HS-27A (cell line): Measurements from ENCODE around the gene ESRP2.
A peak's percentile ranks its signal among the peaks of the same experiment; 100 is the strongest.

Experiments
- DNase-seq: peaks from one replicate; pipeline ENCODE4 v3.0.0-alpha.2; 2012; ENCODE audit warnings: low read depth, missing footprints

The ESRP2 gene

DNA sequence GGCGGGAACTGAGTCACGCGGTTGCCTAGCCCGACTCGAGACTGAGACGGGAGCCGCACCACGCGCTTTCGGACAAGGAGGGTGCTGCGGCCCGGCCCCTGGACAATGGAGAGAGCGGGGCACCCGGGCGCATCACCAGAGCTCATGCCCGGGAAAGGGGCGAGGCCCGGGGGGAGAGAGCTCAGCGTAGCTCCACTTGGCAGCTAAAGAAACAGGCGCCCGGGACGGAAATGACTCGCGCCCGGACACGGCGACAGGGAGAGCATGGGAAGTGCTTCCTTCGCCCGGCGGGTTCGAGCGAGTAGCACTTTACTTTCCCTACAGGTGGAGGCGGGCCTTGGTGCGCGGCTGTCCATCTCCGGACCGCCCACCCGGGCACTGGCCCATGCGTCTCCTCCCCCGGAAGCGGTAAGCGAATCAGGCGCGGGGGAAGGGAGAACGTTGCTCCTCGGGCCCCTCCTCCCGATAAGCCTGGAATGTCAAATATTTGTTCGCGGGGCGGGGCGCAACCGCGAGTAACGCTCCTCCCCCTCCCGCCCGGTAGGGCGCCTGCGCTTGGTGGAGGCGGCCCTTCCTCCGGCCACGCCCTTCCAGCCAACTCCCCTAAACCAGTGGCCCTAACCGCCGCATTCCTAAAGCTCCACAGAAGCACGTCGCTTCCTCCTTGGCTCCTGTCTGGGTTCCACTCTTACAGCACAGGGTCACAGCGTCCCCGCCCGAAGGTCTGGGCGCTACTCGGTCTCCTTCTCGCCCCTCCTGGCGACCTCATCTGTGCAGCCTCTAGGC lies 1.5 kb upstream of the ESRP2 start:
- DNase-seq: peak; percentile 97

DNA sequence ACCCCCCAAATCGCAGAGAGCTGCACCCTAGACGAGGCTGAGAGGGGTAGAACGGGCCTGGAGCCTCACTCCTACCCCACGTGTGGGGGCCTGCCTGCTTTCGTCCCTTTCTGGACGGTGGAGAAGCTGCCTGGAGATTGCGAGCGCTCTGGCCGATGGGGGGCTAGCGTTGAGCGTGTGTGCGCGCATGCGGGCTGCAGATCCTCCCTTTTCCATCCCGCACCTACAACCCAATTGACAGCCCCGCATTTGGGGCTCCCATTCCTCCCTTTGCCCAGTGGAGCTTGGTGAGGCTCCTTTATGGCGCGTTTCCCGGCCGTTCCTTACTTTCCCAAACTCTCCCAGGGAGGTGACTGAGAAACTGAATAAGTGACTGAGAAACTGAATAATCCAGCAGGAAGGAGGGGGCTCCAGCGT lies 907 bp upstream of the ESRP2 start:
- DNase-seq: no peak

- DNase-seq: no peak
These were observed 354 bp upstream of the ESRP2 start for GRCh38 chr16:68236137-68236825.

DNA sequence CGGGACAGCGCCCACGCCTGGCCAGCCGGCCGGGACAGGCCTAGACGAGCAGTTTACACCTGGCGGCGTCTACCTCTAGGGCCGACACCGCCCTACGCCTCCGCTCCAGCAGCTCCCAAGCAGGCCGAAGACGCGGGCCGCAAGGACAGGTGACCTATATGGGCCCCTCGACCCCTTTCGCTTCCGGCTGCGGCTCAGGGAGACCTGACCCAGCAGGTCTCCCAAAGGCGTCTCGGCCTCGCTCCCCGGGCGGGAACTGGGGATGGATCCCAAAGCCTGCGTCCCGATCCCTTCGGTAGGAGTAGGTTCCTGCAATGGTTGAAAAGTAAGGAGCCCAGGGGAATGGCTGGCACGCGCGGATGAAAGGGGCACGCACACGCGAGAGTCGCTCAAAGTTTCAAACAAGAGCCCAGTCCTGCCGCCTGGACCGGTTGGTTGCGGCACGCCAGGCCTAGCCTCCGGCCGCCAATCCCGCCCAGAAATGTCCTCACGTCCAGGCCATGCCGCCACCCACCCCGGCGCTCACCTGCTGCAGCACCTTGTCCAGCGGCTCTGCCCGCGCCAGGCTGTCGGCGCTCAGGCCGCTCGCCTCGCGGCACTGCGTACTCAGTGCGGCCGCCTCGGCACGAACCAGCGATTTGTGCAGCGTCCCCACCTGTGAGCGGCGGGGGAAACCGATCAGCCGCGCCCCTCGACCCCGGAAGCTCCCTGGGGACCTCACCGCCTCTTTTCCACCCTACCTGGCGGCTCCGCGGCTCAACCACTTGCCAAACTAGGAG lies 630 bp downstream of the ESRP2 start:
- no peak for DNase-seq

DNA sequence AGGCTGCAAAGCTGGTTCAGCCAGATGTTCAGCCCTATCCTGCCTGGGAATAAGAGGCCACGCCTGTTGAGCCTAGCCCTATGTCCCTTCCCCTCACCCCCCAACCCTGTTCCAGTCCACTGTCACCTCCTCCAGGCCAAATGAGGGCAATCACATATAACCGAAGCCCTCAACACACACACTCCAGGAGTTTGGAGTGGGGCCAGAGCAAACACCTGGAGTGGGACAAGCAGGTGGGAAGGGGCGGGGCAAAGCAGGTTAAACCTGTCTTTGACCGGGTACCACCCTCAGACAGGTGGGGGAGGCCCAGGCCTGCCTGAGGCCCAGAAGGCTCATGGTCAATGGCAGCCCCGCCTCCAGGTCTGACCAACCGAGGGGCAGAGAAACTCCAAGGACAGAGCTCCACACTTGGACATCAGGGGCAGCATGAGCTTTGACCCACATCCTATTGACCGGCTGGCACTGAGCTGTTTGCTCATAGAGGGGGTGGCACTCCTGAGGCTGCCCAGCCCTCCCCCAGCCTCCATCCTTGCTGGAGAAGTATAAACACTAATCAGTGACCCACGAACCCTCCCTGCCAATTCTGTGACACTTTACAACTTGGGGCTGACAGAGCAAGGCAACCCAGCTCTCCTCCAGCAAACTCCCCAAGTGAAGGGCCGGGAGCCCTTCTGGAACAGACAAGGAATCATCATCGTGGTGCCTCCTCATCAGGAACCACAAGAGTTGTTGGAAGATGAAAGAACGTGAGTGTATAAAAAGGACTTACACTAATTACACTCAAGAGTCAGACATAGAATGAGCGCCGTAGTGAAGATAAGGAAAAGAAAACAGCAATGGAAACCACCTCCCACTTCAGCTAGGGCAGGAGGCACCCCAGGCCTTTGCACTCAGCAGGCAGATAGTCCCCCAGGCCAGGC lies 1.5 kb downstream of the ESRP2 start:
- no peak for DNase-seq

DNA sequence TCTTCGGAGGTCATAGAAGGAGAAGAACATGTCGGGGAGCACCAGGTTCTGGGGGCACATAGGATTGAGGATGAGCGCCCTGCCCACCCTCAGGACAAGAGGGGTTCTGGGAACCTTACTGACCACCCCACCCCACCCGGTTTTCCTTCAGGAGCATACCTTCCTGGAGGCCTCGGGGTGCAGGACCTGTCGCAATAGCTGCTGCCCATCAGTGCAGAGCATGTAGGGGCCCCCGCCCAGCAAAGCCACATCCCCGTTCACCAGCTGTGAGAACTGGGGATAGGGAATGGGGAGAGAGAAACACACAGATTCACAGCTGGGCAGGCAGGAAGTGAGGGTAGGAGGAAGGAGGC lies 2.1 kb downstream of the ESRP2 start:
- no peak for DNase-seq

DNA sequence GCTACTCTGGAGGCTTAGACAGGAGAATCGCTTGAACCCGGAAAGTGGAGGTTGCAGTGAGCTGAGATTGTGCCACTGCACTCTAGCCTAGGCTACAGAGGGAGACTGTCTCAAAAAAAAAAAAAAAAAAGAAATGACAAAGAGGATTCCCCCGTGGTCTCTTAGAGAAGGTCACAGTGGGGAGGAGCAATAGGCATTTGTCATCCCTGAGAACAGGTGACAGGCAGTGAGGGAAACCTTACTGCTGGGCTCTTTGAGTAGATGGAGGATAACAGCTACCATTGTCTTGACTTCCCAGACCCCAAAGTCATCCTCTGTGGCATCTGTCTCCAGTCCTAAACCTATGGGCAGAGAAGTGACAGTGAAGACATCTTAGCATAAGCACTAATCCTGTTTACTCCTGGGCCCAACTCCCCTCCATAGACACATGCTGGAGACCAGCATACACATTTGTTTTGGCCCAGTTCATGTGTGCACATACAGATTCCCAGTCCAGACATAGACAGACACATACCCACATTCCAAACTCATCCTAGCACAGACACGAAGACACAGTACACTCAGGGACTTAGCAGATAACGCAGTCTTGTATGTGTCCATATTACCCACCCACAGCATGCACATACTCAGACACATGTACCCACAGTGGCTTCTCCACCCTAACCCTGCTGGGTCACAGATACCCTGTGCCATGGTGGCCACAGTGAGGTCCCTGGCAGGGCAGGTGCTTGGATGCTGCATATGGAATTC lies 2.7 kb downstream of the ESRP2 start:
- DNase-seq: no peak

DNA sequence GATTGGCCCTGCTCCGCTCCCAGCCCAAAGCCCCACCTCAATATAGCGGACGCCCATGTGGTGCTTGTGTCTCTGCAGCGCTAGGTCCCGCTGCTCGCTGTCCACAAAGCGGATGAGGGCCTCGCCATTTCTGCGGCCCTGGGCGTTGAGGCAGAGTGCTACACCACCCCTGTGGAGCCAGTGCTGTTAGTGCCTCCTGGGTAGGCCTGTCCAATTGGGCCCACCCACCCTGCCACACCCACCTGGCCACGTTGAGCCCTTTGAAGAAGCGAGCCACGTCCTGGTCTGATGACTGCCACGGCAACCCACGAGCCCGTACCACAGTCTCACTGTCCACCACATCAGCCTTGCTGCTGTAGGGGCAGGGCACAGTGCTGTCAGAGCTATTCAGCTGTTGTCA lies 3.6 kb downstream of the ESRP2 start:
- no peak for DNase-seq

DNA sequence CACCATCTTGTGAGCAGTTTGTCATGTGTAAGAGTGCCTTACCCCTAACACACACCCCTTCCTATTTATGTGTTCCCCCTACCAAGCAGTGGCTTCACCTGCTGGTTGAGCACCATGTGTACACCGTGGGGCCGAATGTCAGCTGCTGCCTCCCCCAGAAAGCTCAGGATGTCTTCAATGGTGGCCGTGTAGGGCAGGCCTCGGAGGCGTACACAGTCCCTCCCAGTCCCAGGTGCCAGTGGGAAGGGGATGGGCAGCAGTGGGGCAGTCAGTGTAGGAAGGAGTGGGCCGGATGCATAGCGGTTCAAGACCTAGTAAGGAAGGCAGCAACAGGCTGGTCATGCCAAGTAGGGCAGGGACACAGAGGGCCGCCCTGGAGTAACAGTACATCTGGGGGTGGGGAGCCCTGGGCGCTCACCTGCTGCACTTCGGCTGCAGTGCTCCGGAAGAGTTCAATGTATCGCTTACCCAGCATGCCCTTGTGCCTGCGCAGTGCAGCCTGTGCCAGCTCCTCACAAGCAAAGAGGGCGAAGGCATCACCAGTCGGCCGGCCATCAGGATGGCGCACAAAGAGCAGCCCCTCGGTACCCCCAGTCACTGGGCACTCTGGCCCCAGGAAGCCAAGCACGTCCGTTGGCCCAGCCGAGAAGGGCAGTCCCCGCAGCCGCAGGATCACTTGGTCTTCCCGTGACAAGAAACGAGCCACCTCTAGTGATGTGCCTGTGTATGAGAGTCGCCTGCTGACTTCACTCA lies 4.4 kb downstream of the ESRP2 start:
- DNase-seq: no peak

- no peak for DNase-seq
These were observed 5.0 kb downstream of the ESRP2 start for GRCh38 chr16:68230956-68231355.

- DNase-seq: no peak
These were observed 5.8 kb downstream of the ESRP2 start for GRCh38 chr16:68230176-68230571.

DNA sequence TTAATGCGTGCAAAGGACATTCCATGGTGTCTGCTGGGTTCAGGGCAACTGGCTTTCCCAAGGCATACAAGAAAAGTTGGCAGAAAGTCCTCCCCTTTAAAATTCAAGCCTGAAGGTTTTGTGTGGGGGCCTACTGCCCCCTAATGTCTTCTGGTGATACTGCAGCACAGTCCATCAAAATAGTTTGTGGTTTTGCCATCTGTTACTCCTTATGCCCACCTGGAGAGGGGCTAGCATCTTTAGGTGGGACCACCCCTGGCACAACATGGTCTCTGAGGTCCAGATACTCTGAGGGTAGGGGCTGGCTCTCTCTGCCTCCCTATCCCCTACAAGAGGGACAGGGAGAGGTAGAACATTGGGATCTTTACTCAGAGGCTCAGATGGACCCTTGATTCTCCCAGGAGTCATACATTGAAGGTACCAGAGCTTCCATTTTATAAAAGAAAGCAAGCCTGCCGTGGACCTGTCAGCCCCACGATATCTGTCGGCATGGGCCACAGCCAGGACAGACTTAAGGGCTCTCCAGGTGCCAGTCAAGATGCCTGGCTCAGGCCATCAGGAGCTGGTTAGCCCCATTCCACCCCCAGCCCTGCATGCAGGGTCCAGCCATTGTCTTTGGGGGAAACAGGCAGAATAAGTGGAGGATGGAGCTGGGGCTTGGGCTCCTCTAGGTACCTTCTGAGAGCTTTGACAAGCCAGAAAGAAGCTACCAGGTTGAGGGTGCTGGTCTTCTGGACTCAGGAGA lies 6.3 kb downstream of the ESRP2 start:
- DNase-seq: peak; percentile 31

DNA sequence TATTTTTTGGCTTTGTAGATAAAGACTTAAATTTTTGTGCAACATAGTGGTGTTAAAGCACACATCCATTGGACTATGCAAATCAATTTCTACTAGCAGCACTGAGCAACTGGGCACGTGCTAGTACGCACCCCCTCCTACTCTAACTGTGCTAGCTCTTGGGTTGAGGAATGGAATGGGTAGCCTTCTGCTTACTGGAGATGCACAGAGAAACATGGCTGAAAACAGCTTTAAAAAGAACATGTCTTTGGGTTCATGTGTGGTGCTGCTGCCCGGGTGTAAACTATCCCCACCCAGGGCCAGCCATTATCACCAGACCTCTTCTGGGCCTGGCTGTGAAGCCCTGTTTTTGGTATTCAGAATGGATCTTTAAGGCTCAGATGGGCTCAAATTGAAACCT lies 7.3 kb downstream of the ESRP2 start:
- DNase-seq: no peak

DNA sequence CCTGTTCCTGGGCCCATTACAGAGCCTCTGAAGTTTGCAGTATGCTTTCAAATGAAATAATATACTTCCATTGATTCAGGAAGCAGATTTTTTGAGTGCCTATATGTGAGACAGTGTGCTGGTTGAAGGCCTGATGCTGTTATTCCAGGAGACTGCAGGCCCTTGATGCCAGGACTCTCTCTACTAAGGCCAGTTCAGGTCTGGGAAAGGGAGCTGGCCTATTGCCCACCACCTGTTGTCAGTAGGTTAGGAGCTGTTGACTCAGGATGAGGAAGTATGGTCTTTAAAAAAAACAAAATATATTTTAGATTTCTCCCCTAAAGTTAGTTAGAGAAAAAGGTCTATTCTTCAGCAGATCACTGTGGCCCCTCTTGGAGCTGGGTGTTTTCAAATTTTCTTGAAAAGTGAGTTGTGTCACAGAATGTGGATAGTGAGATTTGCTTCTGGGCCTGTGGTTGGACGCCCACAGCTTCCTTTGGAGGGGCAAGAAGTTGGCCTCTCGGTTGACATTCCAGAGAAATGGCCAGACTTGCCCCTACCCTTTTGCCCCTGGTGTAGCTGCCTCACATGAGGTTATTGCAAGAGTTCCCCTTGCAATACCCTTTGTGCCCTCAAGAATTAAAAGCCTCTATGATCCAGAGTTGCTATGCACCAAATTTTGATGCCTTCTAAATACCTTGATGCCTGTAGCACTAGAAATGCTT lies 7.9 kb downstream of the ESRP2 start:
- no peak for DNase-seq

DNA sequence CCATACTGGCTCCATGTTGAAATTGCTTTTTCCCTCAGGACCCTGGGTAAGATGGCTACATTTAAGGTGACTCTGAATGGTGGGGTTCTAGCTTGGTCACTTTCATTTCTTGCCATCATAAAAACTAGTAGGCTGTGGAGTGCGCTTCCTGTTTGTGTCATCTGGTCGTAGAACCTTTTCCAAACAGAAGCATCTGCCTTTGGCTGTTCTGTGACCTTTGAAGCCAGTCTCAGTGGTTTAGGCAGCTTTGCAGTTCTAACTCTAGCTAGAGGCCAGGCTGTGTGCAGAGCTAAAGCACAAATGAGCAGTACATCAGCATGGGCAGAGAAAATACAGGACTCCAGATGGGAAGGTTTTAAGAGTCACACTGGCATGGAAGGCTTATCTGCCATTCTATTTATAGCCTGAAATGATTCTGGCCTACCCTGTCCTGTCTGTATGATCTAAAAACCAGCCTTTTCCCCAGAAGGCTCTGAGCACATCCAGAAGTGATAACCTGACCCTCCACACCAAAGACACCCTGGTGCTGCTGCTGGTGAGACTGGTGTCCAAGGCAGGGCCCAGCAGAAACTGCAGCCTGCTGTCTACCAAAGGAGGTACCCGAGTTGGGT lies 8.6 kb downstream of the ESRP2 start:
- DNase-seq: no peak

DNA sequence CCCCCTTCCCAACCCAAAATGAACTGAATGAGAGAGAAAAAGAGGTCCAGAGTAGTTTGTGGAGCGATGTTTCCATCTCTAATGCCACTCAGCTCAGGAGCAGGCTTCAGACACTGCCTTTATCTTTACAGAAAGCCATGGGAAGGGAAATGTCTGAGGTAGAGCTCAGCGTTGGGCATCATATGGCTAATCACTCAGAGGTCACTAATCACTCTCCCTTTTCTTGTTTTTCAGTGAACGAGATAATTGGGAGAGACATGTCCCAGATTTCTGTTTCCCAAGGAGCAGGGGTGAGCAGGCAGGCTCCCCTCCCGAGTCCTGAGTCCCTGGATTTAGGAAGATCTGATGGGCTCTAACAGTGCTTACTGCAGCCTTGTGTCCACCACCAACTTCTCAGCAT lies 9.8 kb downstream of the ESRP2 start:
- no peak for DNase-seq

GRCh38 chr16:68223072-68223471 lies 12.9 kb downstream of the ESRP2 start:
- no peak for DNase-seq

DNA sequence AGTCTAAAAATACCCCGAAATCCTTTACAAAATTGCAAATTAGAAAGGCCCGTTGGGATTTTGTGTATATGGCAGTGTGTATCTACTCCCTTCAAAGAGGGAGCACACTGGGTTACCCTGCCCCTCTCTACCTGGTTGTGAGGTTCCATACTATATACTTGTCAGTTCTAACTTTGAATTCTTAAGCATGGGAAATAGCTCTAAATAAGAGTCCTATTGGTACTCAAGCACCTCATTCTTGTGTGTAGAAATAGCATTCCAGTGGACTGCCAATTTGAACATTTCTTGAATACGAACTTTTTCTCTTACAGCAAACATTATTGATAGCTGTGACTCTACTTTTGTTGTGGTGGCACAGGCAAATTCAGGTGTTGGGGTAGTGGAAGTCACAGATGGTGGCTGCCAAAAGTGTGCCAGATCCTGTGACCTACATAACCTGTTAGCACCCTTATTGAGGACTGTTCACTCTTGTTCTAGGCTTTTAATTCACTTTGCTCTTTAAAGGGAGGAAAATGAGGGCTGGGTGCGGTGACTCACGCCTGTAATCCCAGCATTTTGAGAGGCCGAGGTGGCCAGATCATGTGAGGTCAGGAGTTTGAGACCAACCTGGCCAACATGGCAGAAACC lies 16.1 kb downstream of the ESRP2 start:
- no peak for DNase-seq
